HEK293T (cell line): Measurements from ENCODE around the gene PPM1H.

Source experiments
- ARNT ChIP-seq: fragments of 450-650 bp; IDR thresholded peaks from 2 replicates; pipeline ENCODE4 v1.6.1; 2017; ENCODE audit warnings: mild to moderate bottlenecking
- BHLHE40 ChIP-seq: fragments of 450-650 bp; IDR thresholded peaks from 2 replicates; pipeline ENCODE4 v1.6.1; 2016; ENCODE audit warnings: mild to moderate bottlenecking, moderate library complexity, borderline replicate concordance
- CTBP1 ChIP-seq: fragments of 450-650 bp; IDR thresholded peaks from 2 replicates; pipeline ENCODE4 v1.6.1; 2016; ENCODE audit warnings: borderline replicate concordance
- FOXA1 ChIP-seq: fragments of 450-650 bp; IDR thresholded peaks from 2 replicates; pipeline ENCODE4 v1.6.1; 2016; ENCODE audit warnings: mild to moderate bottlenecking
- FOXK2 ChIP-seq: fragments of 450-650 bp; IDR thresholded peaks from 2 replicates; pipeline ENCODE4 v1.6.1; 2016; ENCODE audit warnings: mild to moderate bottlenecking
- HDGF ChIP-seq: fragments of 450-650 bp; IDR thresholded peaks from 2 replicates; pipeline ENCODE4 v1.6.1; 2017; ENCODE audit warnings: antibody characterized with exemption, borderline replicate concordance
- LEF1 ChIP-seq: fragments of 450-650 bp; IDR thresholded peaks from 2 replicates; pipeline ENCODE4 v1.6.1; 2017; ENCODE audit warnings: mild to moderate bottlenecking, borderline replicate concordance
- PKNOX1 ChIP-seq: fragments of 450-650 bp; IDR thresholded peaks from 2 replicates; pipeline ENCODE4 v1.6.1; 2016
- SP1 ChIP-seq: fragments of 450-650 bp; IDR thresholded peaks from 2 replicates; pipeline ENCODE4 v1.6.1; 2017
- ZNF384 ChIP-seq: fragments of 450-650 bp; IDR thresholded peaks from 2 replicates; pipeline ENCODE4 v1.6.1; 2016

- TF ChIP-seq SP1 (no peak), FOXA1 (no peak), CTBP1 (no peak), PKNOX1 (no peak), FOXK2 (no peak), ZNF384 (no peak), ARNT (no peak), LEF1 (no peak), BHLHE40 (no peak), HDGF (no peak)
Observed at GRCh38 chr12:62776575-62776974, 158.4 kb downstream of the PPM1H start.
